KOPT-K1 (cell line): Measurements from ENCODE around the gene PALM3.
"Not testable (repeated sequence)": the region's sequence is repeated elsewhere in the genome, so short reads cannot be mapped to it uniquely, and the experiment has no call there.

ENCODE experiments used
- H3K27ac ChIP-seq: fragments of 200-600 bp; sonication (generic); 2 replicates; pipeline ENCODE4 v1.5.1; 2016; ENCODE audit warnings: antibody characterized with exemption, mild to moderate bottlenecking, low read depth, low read length; ENCODE audit not compliant: poor library complexity, severe bottlenecking
- H3K36me3 ChIP-seq: fragments of 200-600 bp; sonication (generic); 2 replicates; pipeline ENCODE4 v1.5.1; 2017; ENCODE audit warnings: antibody characterized with exemption, mild to moderate bottlenecking, low read length, moderate library complexity; ENCODE audit not compliant: insufficient read depth
- H3K9me3 ChIP-seq: fragments of 200-600 bp; sonication (generic); 2 replicates; pipeline ENCODE4 v1.5.1; 2017; ENCODE audit warnings: antibody characterized with exemption, low read length, mild to moderate bottlenecking; ENCODE audit not compliant: insufficient read depth, poor library complexity, severe bottlenecking

Gene PALM3

GRCh38 chr19:14035159-14035558 lies 26.7 kb downstream of the PALM3 start:
- not testable (repeated sequence) for H3K27ac ChIP-seq, H3K9me3 ChIP-seq
- peaks cover 21% of the 10 kb centered on the region; the same call in 1 of the 2 replicates for H3K36me3 ChIP-seq

DNA sequence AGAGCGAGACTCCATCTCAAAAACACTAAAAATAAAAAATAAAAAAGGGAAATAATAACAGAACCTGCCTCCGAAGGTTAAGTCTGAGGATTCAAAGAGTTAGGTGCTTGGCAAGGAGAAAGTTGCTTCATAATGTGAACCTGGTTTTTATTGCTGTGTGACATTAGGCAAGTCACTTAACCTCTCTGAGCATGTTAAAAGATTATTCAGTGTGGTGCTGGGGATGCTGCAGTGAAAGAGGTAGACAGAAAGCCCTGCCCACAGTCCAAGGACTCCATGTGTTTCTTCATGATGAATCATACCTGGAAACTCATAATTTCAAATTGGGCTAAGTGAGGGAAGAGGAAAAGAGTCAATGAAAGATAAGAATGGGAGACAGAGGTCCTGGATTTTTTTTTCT lies 27.9 kb downstream of the PALM3 start:
- H3K27ac ChIP-seq, result no peak overlapping the region
- peaks cover 9% of the 10 kb centered on the region; the same call in 1 of the 2 replicates for H3K36me3 ChIP-seq
- H3K9me3 ChIP-seq, result no peaks in the 10 kb centered on the region

DNA sequence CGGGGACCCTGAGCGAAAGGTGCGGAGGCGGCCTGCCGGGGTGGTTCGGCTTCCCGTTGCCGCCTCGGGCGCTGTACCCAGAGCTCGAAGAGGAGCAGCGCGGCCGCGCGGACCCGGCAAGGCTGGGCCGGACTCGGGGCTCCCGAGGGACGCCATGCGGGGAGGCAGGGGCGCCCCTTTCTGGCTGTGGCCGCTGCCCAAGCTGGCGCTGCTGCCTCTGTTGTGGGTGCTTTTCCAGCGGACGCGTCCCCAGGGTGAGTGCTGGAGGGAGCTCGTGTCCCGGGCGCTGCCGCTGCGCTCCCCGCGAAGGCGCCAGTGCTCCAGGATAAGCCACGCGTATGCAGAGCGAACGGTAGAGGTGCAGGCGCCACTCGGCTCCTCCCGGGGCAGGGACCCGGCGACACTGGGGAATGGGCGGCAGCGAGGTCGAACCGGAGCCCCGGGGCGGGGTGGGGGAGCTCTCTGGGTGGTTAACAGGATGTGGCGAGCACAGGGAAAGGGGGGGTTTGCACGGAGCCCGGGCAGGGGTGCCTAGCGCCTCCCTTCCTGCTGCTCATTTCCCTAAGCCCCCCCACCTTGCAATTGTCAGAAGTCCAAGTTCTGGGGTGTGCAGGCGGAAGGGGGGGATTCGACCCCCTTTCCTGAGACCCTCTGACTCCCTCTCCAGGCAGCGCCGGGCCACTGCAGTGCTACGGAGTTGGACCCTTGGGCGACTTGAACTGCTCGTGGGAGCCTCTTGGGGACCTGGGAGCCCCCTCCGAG lies 30.0 kb downstream of the PALM3 start, which contains the start of gene IL27RA:
TSS of gene IL27RA (plus strand) at position 44 of the 762 bp plus-strand sequence. CDS start at position 155, 111 bp downstream.
- Histone ChIP-seq H3K9me3 (no peaks in the 10 kb centered on the region), H3K27ac (peak within 1 kb of the TSS; percentile 80), H3K36me3 (no peaks in the 10 kb centered on the region; the same call in 1 of the 2 replicates)

GRCh38 chr19:14030997-14031718 lies 30.7 kb downstream of the PALM3 start:
- H3K36me3 ChIP-seq, result no peaks in the 10 kb centered on the region; the same call in 1 of the 2 replicates
- H3K9me3 ChIP-seq, result no peaks in the 10 kb centered on the region
- H3K27ac ChIP-seq, result peak overlapping the region; percentile 80

DNA sequence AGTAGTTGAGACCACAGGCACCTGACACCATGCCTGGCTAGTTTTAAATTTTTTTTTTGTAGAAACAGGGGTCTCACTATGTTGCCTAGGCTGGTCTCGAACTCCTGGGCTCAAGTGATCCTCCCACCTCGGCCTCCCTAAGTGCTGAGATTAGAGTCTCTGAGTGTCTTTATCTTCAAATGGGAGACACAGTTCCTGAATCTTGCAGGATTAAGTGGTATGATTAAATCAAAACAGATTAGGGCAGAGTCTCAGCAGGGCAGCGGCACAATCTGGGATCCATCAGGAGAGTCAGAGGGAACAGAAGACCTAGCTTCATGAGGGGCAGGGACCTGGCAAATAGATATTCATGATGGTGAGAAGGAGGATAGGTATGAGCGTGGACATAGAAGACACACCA lies 33.0 kb downstream of the PALM3 start:
- Histone ChIP-seq H3K27ac (no peak overlapping the region), H3K9me3 (no peaks in the 10 kb centered on the region), H3K36me3 (no peaks in the 10 kb centered on the region)

DNA sequence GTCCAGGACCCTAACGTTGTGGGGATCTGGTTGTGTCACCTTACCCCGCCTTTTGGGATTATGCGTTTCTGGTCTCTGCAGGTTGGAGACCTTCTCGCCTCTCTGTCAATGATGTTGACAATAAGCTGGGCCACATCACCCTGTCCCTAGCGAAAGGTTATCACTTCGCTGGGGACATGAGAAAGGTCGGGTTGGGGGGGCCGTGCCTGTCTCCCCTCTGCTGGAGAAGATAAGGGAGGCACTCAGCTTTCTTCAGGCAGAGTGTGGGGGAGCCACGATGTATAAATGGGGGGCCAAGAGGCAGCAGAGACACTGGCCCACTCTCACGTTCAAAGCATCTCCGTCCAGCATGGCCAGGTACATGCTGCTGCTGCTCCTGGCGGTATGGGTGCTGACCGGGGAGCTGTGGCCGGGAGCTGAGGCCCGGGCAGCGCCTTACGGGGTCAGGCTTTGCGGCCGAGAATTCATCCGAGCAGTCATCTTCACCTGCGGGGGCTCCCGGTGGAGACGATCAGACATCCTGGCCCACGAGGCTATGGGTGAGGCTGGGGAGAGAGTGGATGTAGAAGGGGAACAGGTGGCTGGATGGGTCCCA lies 33.9 kb downstream of the PALM3 start, which contains the start of gene RLN3:
TSS of gene RLN3 (plus strand) at position 293 of the 595 bp plus-strand sequence. CDS start at position 350, 57 bp downstream.
- no peak within 1 kb of the TSS for H3K27ac ChIP-seq
- no peaks in the 10 kb centered on the region for H3K36me3 ChIP-seq
- no peaks in the 10 kb centered on the region for H3K9me3 ChIP-seq

GRCh38 chr19:14026652-14027192 lies 35.2 kb downstream of the PALM3 start:
- H3K9me3 ChIP-seq, H3K36me3 ChIP-seq, H3K27ac ChIP-seq: not testable (repeated sequence)

GRCh38 chr19:14023404-14024235 lies 38.3 kb downstream of the PALM3 start:
- Histone ChIP-seq H3K27ac (no peak overlapping the region), H3K9me3 (no peaks in the 10 kb centered on the region), H3K36me3 (no peaks in the 10 kb centered on the region)

- no peaks in the 10 kb centered on the region for H3K9me3 ChIP-seq
- no peak overlapping the region for H3K27ac ChIP-seq
Observed at GRCh38 chr19:14022469-14022868, 39.4 kb downstream of the PALM3 start.

DNA sequence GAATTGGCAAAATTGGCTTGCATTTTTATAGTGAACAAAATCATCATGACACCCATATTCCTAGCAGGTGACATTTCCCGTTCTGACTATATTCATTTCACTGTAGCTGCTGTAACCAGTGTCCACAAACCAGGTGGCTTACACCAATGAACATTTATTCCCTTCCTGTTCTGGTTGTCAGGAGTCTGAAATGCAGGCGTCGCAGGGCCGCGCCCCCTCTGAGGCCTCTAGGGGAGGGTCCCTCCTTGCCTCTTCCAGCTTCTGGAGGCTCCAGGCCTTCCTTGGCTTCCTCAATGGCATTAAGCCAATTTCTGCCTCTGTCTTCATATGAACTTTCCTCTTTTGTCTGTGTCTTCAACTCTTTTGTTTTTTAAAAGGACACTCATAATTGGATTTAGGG lies 40.4 kb downstream of the PALM3 start:
- H3K27ac ChIP-seq, result no peak overlapping the region
- no peaks in the 10 kb centered on the region for H3K9me3 ChIP-seq
- H3K36me3 ChIP-seq, result no peaks in the 10 kb centered on the region

More at GRCh38 chr19:14022469-14022868, 39.4 kb downstream of the PALM3 start:
- no peaks in the 10 kb centered on the region for H3K36me3 ChIP-seq

DNA sequence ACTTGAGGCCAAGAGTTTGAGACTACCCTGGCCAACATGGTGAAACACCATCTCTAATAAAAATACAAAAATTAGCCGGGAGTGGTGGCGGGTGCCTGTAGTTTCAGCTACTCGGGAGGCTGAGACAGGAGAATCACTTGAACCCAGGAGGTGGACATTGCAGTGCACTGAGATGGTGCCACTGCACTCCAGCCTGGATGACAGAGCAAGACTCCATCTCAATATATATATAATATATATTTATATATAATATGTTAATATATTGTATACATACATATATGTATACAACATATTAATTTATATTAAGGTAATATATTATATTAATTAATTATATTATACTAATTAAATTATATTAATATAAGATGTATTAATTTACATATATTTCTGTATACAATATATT lies 42.1 kb downstream of the PALM3 start:
- not testable (repeated sequence) for H3K36me3 ChIP-seq, H3K27ac ChIP-seq, H3K9me3 ChIP-seq

DNA sequence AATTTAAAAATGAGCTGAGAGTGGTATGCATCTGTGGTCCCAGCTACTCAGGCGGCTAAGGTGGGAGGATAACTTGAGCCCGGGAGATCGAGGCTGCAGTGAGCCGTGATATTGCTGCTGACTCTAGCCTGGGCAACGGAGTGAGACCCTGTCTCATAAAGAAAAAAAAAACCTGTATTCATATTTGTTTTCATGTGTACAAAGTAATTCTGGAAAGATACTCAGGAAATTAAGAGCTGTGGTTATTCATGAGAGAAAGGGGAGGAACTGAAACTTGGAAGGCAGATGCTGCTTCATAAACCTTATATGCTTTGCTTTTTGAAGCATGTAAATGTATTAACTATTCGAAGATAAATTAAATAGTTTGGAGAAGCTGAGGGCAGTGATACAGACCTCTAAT lies 42.8 kb downstream of the PALM3 start:
- Histone ChIP-seq H3K27ac (no peak overlapping the region), H3K36me3 (no peaks in the 10 kb centered on the region), H3K9me3 (no peaks in the 10 kb centered on the region)

DNA sequence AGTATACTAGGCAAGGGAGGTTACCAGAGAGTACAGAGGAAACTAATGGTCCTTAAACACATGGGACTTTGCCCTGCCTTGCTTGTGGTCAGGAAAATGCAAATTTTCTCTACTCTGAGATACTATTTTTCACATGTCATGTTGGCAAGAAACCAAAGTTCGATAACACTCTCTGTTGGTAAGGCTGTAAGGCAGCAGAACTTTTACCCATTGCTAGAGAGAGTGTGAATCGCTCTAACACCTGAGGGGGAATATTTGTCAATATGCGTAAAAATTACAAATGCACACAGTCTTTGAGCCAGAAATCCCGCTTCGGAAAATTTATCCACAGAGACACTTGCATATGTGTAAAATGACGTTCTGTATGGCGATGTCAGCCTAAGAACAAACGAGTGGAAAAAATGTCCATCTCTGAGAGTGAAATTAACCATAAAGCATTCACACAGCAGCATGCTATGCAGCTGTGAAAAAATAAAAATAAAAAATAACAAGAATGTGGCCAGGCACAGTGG lies 46.3 kb downstream of the PALM3 start:
- H3K36me3 ChIP-seq, result no peaks in the 10 kb centered on the region
- no peaks in the 10 kb centered on the region for H3K9me3 ChIP-seq
- H3K27ac ChIP-seq, result no peak overlapping the region

GRCh38 chr19:14012378-14012915 lies 49.4 kb downstream of the PALM3 start:
- Histone ChIP-seq H3K27ac (no peak overlapping the region), H3K36me3 (no peaks in the 10 kb centered on the region), H3K9me3 (no peaks in the 10 kb centered on the region)
